Stimulated activated naive CD4-positive, alpha-beta T cell (primary cell): Measurements from ENCODE around the gene WDR13.
"Not testable (repeated sequence)": the region's sequence is repeated elsewhere in the genome, so short reads cannot be mapped to it uniquely, and the experiment has no call there.

Experiments used
- DNase-seq, 6 experiments: peaks; one replicate each; lab custom pipeline; 2025; lab: John Stamatoyannopoulos, UW

The WDR13 gene

GRCh38 chrX:48595929-48596328 is 1.4 kb upstream of the WDR13 start:
- DNase-seq: no peak

GRCh38 chrX:48598614-48599013 is 1.3 kb downstream of the WDR13 start:
- no peak for DNase-seq

- DNase-seq: no peak
Measured at GRCh38 chrX:48599341-48599740, 2.0 kb downstream of the WDR13 start.

- DNase-seq: no peak
Measured at GRCh38 chrX:48600226-48600625, 2.9 kb downstream of the WDR13 start.

- DNase-seq: no peak
Measured at GRCh38 chrX:48601741-48602394, 4.6 kb downstream of the WDR13 start.

- no peak for DNase-seq
Measured at GRCh38 chrX:48604701-48605100, 7.4 kb downstream of the WDR13 start.

- DNase-seq: no peak
Measured at GRCh38 chrX:48606091-48606490, 8.8 kb downstream of the WDR13 start.

- no peak for DNase-seq
Measured at GRCh38 chrX:48611703-48612102, 14.4 kb downstream of the WDR13 start.

GRCh38 chrX:48613502-48614160 is 16.3 kb downstream of the WDR13 start:
- no peak for DNase-seq

- DNase-seq: no peak
Measured at GRCh38 chrX:48616576-48616975, 19.3 kb downstream of the WDR13 start.

GRCh38 chrX:48617542-48618340 is 20.4 kb downstream of the WDR13 start:
- no peak for DNase-seq

- DNase-seq: no peak
Measured at GRCh38 chrX:48626401-48627298, 29.4 kb downstream of the WDR13 start.

GRCh38 chrX:48631376-48632090 is 34.2 kb downstream of the WDR13 start:
- DNase-seq: peak in 5 of 6 experiments; percentile 54 to 70 (median 60)

GRCh38 chrX:48632207-48632606 is 34.9 kb downstream of the WDR13 start:
- no peak for DNase-seq

GRCh38 chrX:48636301-48636700 is 39.0 kb downstream of the WDR13 start:
- DNase-seq: no peak

- no peak for DNase-seq
Measured at GRCh38 chrX:48636776-48637175, 39.5 kb downstream of the WDR13 start.

- no peak for DNase-seq
Measured at GRCh38 chrX:48645669-48646068, 48.4 kb downstream of the WDR13 start.

GRCh38 chrX:48648336-48648751 is 51.1 kb downstream of the WDR13 start:
- DNase-seq: peak in 5 of 6 experiments; percentile 3 to 51 (median 13)

- no peak for DNase-seq
Measured at GRCh38 chrX:48649102-48649501, 51.8 kb downstream of the WDR13 start.

- peak in 2 of 6 experiments; percentile 3 to 10 for DNase-seq
Measured at GRCh38 chrX:48652055-48652579, 54.8 kb downstream of the WDR13 start.

- not testable (repeated sequence) for DNase-seq
Measured at GRCh38 chrX:48654746-48655145, 57.5 kb downstream of the WDR13 start.
